Measurements from ENCODE around the gene CD300LG.

Gene CD300LG

DNA sequence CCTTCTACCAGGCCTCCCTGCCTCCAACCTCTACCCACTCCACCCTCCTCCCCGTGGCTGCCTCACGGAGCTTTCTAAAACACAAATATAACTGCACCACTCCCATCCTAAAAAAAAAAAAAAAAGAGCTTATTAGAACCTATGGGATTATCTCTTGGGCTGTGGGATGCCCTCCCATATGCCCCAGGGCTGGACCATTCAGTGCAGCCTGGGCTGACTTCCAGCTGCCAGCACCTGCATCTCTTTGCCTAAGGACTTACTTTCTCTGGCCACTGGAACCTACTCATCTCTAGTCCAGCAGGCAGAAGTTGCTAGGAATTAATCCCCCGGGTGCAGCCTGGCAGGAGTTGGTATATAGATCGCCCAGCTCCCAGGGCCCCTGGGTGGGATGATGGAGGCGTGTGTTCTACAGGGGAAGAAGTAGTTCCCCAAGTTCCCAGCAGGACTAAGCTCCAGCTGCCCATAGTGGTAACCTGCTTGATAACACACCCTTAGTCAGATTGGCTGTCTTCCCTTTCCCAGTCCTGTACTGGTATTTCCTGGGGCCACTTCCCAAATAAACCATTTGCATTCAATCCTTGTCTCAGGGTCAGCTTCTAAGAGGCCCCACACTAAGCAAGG lies 24.3 kb upstream of the CD300LG start:
- TF ChIP-seq, protein P1, sequence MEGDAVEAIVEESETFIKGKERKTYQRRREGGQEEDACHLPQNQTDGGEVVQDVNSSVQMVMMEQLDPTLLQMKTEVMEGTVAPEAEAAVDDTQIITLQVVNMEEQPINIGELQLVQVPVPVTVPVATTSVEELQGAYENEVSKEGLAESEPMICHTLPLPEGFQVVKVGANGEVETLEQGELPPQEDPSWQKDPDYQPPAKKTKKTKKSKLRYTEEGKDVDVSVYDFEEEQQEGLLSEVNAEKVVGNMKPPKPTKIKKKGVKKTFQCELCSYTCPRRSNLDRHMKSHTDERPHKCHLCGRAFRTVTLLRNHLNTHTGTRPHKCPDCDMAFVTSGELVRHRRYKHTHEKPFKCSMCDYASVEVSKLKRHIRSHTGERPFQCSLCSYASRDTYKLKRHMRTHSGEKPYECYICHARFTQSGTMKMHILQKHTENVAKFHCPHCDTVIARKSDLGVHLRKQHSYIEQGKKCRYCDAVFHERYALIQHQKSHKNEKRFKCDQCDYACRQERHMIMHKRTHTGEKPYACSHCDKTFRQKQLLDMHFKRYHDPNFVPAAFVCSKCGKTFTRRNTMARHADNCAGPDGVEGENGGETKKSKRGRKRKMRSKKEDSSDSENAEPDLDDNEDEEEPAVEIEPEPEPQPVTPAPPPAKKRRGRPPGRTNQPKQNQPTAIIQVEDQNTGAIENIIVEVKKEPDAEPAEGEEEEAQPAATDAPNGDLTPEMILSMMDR (IDR thresholded peaks at IDR 0.05; ENCODE audit: insufficient read depth, low read depth, low read length, missing control alignments), result no peak
- no peak for DNase-seq (ENCODE audit: low read depth)
- no peak overlapping the region for H3K4me3 ChIP-seq (ENCODE audit: low read depth, low read length)

DNA sequence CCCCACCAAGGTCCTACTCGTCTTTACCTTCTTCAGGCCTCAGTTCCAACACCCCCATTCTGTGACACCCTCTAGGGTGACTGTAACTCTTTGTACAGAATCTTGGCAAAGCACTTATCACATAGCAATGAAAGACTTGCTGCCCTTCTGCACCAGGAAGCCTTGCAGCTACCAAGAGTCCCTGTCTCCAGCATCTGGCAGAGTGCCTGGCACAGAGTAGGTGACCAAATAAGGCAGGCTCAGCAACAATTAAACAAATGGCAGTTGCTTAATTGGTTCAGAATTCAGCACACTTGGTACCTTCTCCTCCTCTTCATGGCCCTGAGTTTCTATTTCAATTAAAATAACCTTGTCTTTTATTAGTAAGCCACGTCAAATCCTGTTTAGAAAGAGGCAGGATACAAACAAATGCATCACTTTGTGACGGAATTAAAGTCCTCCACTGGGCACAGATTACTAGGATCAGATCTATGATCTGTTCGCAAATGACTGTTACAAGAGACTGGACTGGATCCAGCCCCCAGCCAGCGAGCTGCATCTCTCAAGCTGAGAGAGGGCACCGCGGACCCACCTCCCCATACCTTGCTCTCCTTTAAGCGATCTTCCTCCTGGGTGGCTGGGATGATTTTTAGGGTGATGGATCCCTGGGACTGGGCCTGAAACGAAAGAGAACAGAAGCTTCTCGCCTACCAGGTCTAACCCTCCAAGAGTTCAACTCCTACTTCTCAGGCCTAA lies 23.5 kb upstream of the CD300LG start:
- no peak overlapping the region for H3K4me3 ChIP-seq (ENCODE audit: low read depth, low read length)
- no peak for DNase-seq (ENCODE audit: low read depth)
- TF ChIP-seq, protein P1 (IDR thresholded peaks at IDR 0.05; ENCODE audit: insufficient read depth, low read depth, low read length, missing control alignments), result no peak

DNA sequence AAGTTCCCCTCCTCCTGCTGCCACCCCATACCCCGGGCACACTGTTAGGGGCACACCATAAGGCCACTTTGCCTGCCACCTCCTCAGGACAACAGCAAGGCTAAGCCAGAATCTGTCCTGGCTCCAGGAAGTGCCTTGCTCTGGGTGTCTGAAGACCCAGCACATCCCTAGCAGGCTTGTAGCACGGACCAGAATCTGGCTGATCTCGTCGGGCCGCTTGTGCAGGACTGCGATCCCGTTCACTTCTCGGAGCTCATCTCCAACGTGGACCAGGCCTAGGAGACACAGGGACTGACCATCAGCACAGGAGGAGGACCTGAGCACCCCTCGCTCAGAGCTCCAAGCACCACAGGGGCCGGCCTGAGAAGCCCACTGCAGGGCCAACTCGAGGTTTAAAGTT lies 21.4 kb upstream of the CD300LG start:
- TF ChIP-seq, protein P1 (IDR thresholded peaks at IDR 0.05; ENCODE audit: insufficient read depth, low read depth, low read length, missing control alignments), result no peak
- DNase-seq (ENCODE audit: low read depth), result no peak
- no peak overlapping the region for H3K4me3 ChIP-seq (ENCODE audit: low read depth, low read length)

DNA sequence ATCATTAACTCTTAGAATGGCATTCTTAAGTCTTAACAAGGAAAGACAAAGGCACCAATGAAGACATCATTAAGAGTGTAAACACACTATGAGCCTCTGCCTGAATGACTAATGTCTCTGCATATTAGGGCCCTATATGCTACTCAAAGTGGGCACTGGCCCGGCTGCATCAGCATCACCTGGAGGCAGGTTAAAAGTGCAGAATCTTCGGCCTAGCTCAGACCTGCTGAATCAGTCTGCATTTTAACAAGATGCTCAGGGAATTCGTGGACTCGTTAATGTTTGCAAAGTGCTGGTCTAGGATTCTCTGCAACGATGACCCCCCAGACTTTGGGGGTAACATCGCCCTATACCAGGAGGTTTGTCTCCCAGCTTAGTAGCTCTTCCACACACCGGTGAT lies 20.8 kb upstream of the CD300LG start:
- H3K4me3 ChIP-seq (ENCODE audit: low read depth, low read length), result no peak overlapping the region
- TF ChIP-seq, protein P1 (IDR thresholded peaks at IDR 0.05; ENCODE audit: insufficient read depth, low read depth, low read length, missing control alignments), result no peak
- no peak for DNase-seq (ENCODE audit: low read depth)

DNA sequence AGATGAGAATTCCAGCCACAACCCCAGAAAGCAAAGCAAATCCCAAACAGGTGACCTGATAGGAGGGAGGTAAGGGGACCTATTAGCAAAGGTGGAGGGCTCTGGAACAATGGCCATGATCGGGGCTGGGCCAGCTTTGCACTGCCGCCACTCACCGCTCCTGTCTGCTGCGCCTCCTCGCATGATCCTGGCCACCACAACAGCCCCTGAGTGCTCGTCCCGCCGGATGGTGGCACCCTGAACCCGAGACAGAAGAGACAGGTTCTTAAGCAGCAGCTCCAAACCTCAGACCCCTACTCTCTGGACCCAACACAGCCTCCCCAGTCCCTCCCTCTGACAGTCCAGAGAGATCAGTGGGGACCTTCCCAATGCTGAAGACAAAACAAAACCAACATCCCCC lies 19.4 kb upstream of the CD300LG start:
- H3K4me3 ChIP-seq (ENCODE audit: low read depth, low read length), result no peak overlapping the region
- DNase-seq (ENCODE audit: low read depth), result no peak
- TF ChIP-seq, protein P1 (IDR thresholded peaks at IDR 0.05; ENCODE audit: insufficient read depth, low read depth, low read length, missing control alignments), result no peak

DNA sequence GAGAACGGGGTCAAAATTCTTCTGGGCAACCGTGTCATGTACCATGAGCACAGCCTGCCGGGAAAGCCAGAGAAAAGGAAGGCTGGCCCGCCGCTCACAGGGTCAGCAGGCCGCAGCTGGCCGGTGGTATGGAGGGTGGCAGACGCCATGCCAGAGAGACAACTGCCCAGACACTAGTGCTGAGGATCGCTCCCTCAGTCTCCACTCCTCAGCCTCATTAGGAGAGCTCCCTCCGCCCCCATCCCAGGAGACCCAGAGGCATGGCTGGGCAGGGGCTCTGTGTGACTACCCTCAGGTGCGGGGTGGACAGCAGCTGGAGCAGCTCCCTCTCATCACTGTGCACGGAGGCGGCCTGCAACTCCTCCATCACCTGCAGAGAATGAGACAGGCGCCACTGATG lies 17.2 kb upstream of the CD300LG start:
- no peak overlapping the region for H3K4me3 ChIP-seq (ENCODE audit: low read depth, low read length)
- TF ChIP-seq, protein P1 (IDR thresholded peaks at IDR 0.05; ENCODE audit: insufficient read depth, low read depth, low read length, missing control alignments), result no peak
- no peak for DNase-seq (ENCODE audit: low read depth)
